Upper lobe of right lung (tissue), 1 donor: ENCODE measurements around the gene HECTD2. TPM values are rescaled to one million over a fixed set of nuclear protein-coding genes. Genes with fewer than 3 reads are reported as not detected.
"Not testable (repeated sequence)": the region's sequence is repeated elsewhere in the genome, so short reads cannot be mapped to it uniquely, and the experiment has no call there.

Source experiments
- ATAC-seq: fragments of 200-7000 bp; cut with Tn5 transposase; one replicate; pipeline ENCODE4 v1.9.1; 2020; ENCODE audit warnings: mild to moderate bottlenecking, moderate library complexity
- DNase-seq: peaks from one replicate; pipeline ENCODE4 v3.0.0-alpha.2; 2020
- H3K27ac ChIP-seq: fragments of 200-600 bp; one replicate; pipeline ENCODE4 v1.8.0; 2022
- H3K27me3 ChIP-seq: fragments of 200-600 bp; one replicate; pipeline ENCODE4 v1.8.0; 2022; ENCODE audit warnings: mild to moderate bottlenecking
- H3K36me3 ChIP-seq: fragments of 200-600 bp; one replicate; pipeline ENCODE4 v1.8.0; 2022
- H3K4me1 ChIP-seq: fragments of 200-600 bp; one replicate; pipeline ENCODE4 v1.8.0; 2022
- H3K4me3 ChIP-seq: fragments of 200-600 bp; one replicate; pipeline ENCODE4 v1.8.0; 2022; ENCODE audit warnings: mild to moderate bottlenecking
- H3K9me3 ChIP-seq: fragments of 200-600 bp; one replicate; pipeline ENCODE4 v1.8.0; 2022
- CTCF ChIP-seq: fragments of 200-600 bp; IDR thresholded peaks from one replicate; pipeline ENCODE4 v1.8.0; 2022; ENCODE audit warnings: antibody characterized with exemption
- intact Hi-C: fragments of 100-400 bp; cut with DNase I; formaldehyde crosslinking; loops from one replicate; pipeline ENCODE4 v1.11.0; 2022
- total RNA-seq: library from RNA; stranded (reverse); fragmentation: NEBNext Ultra II Directional; extraction: Animal tissue kit (Norgen Biotek cat#: 25700); gene quantifications from one replicate; pipeline ENCODE4 v1.2.1, GENCODE V29; 2021
- donor health status: DM: no; HTN: yes; CAD: no; lungs with severe emphysema.

The HECTD2 gene
- total RNA-seq, 1 donor from 2014 or later, result 14.8 TPM

- ATAC-seq, result peak; percentile 68
- Histone ChIP-seq H3K27ac (no peak overlapping the region), H3K4me3 (no peak overlapping the region), H3K27me3 (no peaks in the 10 kb centered on the region), H3K36me3 (no peaks in the 10 kb centered on the region), H3K9me3 (no peaks in the 10 kb centered on the region), H3K4me1 (no peaks in the 10 kb centered on the region)
- DNase-seq, result no peak
- TF ChIP-seq CTCF, result no peak
- intact Hi-C loops, result no loop called here
These were observed 28.8 kb upstream of the HECTD2 start for GRCh38 chr10:91381257-91381891.

GRCh38 chr10:91385306-91386085, 24.6 kb upstream of the HECTD2 start:
- Histone ChIP-seq H3K9me3 (no peaks in the 10 kb centered on the region), H3K27me3 (no peaks in the 10 kb centered on the region), H3K27ac (no peak overlapping the region), H3K4me1 (no peaks in the 10 kb centered on the region), H3K4me3 (no peak overlapping the region), H3K36me3 (no peaks in the 10 kb centered on the region)
- no peak for TF ChIP-seq CTCF
- DNase-seq, result no peak
- intact Hi-C loops, result no loop called here
- ATAC-seq, result no peak

GRCh38 chr10:91389636-91390512, 20.3 kb upstream of the HECTD2 start:
- no peaks in the 10 kb centered on the region for H3K36me3 ChIP-seq
- DNase-seq (no peak), ATAC-seq (peak; percentile 93)
- intact Hi-C loops, result no loop called here
- H3K4me3 ChIP-seq, result no peak overlapping the region
- H3K27ac ChIP-seq, result no peak overlapping the region
- peak; percentile 73 for TF ChIP-seq CTCF
- H3K27me3 ChIP-seq, result no peaks in the 10 kb centered on the region
- no peaks in the 10 kb centered on the region for H3K4me1 ChIP-seq
- no peaks in the 10 kb centered on the region for H3K9me3 ChIP-seq

- H3K27me3 ChIP-seq, H3K4me1 ChIP-seq, H3K27ac ChIP-seq, H3K9me3 ChIP-seq, DNase-seq, ATAC-seq, intact Hi-C loops, H3K4me3 ChIP-seq, H3K36me3 ChIP-seq: not testable (repeated sequence)
These were observed 19.7 kb upstream of the HECTD2 start for GRCh38 chr10:91390513-91390825.

GRCh38 chr10:91391920-91392319, 18.2 kb upstream of the HECTD2 start:
- intact Hi-C loops, result no loop called here
- peak; percentile 74 for ATAC-seq
- no peaks in the 10 kb centered on the region for H3K4me1 ChIP-seq

More at GRCh38 chr10:91391920-91392319, 18.2 kb upstream of the HECTD2 start:
- Histone ChIP-seq H3K27ac (no peak overlapping the region), H3K9me3 (no peaks in the 10 kb centered on the region), H3K4me3 (no peak overlapping the region), H3K36me3 (no peaks in the 10 kb centered on the region), H3K27me3 (no peaks in the 10 kb centered on the region)
- peak; percentile 72 for DNase-seq
- TF ChIP-seq CTCF, result no peak
